Measurements from ENCODE around the gene KCNS3. TPM values are rescaled to one million over a fixed set of nuclear protein-coding genes. Genes with fewer than 3 reads are reported as not detected.

The KCNS3 gene, protein sequence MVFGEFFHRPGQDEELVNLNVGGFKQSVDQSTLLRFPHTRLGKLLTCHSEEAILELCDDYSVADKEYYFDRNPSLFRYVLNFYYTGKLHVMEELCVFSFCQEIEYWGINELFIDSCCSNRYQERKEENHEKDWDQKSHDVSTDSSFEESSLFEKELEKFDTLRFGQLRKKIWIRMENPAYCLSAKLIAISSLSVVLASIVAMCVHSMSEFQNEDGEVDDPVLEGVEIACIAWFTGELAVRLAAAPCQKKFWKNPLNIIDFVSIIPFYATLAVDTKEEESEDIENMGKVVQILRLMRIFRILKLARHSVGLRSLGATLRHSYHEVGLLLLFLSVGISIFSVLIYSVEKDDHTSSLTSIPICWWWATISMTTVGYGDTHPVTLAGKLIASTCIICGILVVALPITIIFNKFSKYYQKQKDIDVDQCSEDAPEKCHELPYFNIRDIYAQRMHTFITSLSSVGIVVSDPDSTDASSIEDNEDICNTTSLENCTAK
- 4.7 and 20.9 TPM in 2 replicates for total RNA-seq

DNA sequence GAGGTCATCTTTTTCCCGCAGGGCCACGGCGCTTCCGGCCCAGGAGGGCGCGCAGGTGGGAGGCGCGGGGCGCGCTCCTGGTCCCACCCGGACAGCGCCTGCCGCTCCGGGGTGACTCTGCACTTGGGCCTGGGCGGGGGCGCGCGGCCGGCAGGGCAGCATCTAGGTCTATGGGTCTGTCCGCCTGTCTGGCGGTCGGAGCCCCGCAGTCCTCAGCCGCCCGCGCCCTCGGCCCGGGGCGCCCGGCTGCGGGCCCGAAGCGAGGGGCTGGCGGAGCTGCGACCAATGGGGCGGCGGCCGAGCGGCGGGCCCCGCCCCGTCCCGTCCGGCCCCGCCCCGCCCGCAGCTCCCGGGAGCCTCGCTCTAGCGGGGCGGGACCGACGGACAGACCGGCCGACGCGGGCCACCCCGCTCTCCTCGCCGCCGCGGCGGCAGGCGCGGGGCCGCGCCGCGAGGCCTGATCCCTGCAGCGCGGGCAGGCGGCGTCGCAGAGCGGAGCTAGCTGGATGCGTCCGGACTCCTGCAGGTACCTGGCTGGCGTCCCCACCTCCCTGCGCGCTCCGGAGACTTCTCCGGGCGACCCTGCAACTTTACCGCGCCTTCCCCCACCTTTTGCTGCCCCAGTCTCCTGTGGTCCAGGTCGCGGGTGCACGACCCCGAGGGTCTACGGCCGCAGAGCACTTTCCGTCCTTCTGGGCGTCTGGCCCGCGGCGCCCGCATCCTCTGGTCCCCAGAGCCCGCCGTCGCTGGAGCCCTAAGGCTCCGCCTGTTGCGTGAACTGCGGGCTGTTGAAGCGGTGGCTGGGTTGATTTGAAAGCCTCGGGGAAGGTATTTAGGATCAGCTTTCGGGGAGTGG lies at the start of gene KCNS3:
Gene KCNS3, plus strand, starts transcription at position 387 of the 856 bp plus-strand sequence. CDS start 52,342 bp downstream, outside the sequence.

Other genes with a start within 250 kb of the KCNS3 start
- gene SMC6, start 124.9 kb upstream of the KCNS3 start, total RNA-seq: 21.6 and 30.0 TPM in 2 replicates
- gene GEN1, start 124.5 kb upstream of the KCNS3 start, total RNA-seq: 5.9 and 12.0 TPM in 2 replicates
- not detected in 2 replicates for gene MSGN1, start 62.2 kb upstream of the KCNS3 start, total RNA-seq

Measured in hair follicular keratinocyte (primary cell).